ENCODE measurements around the gene CTNNA1. TPM values are rescaled to one million over a fixed set of nuclear protein-coding genes. Genes with fewer than 3 reads are reported as not detected.
"Not testable (repeated sequence)": the region's sequence is repeated elsewhere in the genome, so short reads cannot be mapped to it uniquely, and the experiment has no call there.

The CTNNA1 gene
- total RNA-seq, 1 donor from 2014 or later = 598 TPM

GRCh38 chr5:138757061-138757776 lies 4.0 kb downstream of the CTNNA1 start:
- H3K27ac Mint-ChIP-seq (ENCODE audit: unreplicated experiment) = no peak overlapping the region
- TF ChIP-seq, protein P1, sequence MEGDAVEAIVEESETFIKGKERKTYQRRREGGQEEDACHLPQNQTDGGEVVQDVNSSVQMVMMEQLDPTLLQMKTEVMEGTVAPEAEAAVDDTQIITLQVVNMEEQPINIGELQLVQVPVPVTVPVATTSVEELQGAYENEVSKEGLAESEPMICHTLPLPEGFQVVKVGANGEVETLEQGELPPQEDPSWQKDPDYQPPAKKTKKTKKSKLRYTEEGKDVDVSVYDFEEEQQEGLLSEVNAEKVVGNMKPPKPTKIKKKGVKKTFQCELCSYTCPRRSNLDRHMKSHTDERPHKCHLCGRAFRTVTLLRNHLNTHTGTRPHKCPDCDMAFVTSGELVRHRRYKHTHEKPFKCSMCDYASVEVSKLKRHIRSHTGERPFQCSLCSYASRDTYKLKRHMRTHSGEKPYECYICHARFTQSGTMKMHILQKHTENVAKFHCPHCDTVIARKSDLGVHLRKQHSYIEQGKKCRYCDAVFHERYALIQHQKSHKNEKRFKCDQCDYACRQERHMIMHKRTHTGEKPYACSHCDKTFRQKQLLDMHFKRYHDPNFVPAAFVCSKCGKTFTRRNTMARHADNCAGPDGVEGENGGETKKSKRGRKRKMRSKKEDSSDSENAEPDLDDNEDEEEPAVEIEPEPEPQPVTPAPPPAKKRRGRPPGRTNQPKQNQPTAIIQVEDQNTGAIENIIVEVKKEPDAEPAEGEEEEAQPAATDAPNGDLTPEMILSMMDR (IDR thresholded peaks at IDR 0.05; ENCODE audit: partially characterized antibody, unreplicated experiment) = no peak
- H3K27me3 Mint-ChIP-seq (ENCODE audit: unreplicated experiment) = peaks cover 8% of the 10 kb centered on the region
- H3K4me3 Mint-ChIP-seq (ENCODE audit: unreplicated experiment) = peak overlapping the region; percentile 47
- DNase-seq = no peak
- H3K9me3 Mint-ChIP-seq (ENCODE audit: unreplicated experiment) = peaks cover 25% of the 10 kb centered on the region
- peaks cover 27% of the 10 kb centered on the region for H3K36me3 Mint-ChIP-seq (ENCODE audit: unreplicated experiment)
- peaks cover 29% of the 10 kb centered on the region for H3K4me1 Mint-ChIP-seq (ENCODE audit: low read depth, unreplicated experiment)

DNA sequence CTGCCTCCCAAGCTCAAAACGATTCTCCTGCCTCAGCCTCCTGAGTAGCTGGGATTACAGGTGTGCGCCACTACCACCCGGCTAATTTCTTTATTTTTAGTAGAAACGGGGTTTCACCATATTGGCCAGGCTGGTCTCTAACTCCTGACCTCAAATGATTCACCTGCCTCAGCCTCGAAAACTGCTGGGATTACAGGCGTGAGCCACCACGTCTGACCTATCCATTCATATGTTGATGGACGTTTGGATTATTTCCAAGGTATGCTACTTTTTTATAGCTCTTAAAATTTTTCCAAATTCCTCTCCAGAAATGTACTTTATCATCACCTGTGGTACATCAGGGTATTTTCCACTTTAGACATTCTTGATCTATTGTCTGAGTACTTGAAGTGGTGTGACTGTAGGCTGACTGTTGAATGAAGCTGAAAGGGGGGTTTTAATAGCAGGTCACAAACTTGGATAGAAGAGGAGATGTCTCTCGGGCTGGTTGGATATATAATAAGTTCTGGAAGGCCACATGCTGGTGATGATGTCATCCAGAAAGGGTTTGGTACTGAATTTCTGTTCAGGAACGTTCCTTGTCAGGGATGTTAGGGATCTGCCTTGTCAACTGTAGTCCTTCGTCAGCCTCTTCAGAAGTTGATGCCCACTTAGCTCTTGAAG lies 7.4 kb downstream of the CTNNA1 start:
- Mint-ChIP-seq H3K9me3 (ENCODE audit: unreplicated experiment) (peaks cover 12% of the 10 kb centered on the region), H3K36me3 (ENCODE audit: unreplicated experiment) (peaks cover 23% of the 10 kb centered on the region), H3K27ac (ENCODE audit: unreplicated experiment) (no peak overlapping the region), H3K4me3 (ENCODE audit: unreplicated experiment) (no peak overlapping the region), H3K4me1 (ENCODE audit: low read depth, unreplicated experiment) (peaks cover 26% of the 10 kb centered on the region), H3K27me3 (ENCODE audit: unreplicated experiment) (peaks cover 2% of the 10 kb centered on the region)
- TF ChIP-seq, protein P1 (IDR thresholded peaks at IDR 0.05; ENCODE audit: partially characterized antibody, unreplicated experiment) = no peak
- DNase-seq = no peak

- peaks cover 23% of the 10 kb centered on the region for H3K36me3 Mint-ChIP-seq (ENCODE audit: unreplicated experiment)
- H3K9me3 Mint-ChIP-seq (ENCODE audit: unreplicated experiment) = peaks cover 12% of the 10 kb centered on the region
- H3K4me3 Mint-ChIP-seq (ENCODE audit: unreplicated experiment); H3K27ac Mint-ChIP-seq (ENCODE audit: unreplicated experiment); DNase-seq; H3K27me3 Mint-ChIP-seq (ENCODE audit: unreplicated experiment): not testable (repeated sequence)
- H3K4me1 Mint-ChIP-seq (ENCODE audit: low read depth, unreplicated experiment) = peaks cover 29% of the 10 kb centered on the region
Measured at GRCh38 chr5:138761115-138761514, 7.9 kb downstream of the CTNNA1 start.

GRCh38 chr5:138761670-138762069 lies 8.4 kb downstream of the CTNNA1 start:
- DNase-seq; H3K27me3 Mint-ChIP-seq (ENCODE audit: unreplicated experiment); H3K4me3 Mint-ChIP-seq (ENCODE audit: unreplicated experiment); H3K27ac Mint-ChIP-seq (ENCODE audit: unreplicated experiment): not testable (repeated sequence)
- Mint-ChIP-seq H3K4me1 (ENCODE audit: low read depth, unreplicated experiment) (peaks cover 30% of the 10 kb centered on the region), H3K9me3 (ENCODE audit: unreplicated experiment) (peaks cover 11% of the 10 kb centered on the region), H3K36me3 (ENCODE audit: unreplicated experiment) (peaks cover 17% of the 10 kb centered on the region)

DNA sequence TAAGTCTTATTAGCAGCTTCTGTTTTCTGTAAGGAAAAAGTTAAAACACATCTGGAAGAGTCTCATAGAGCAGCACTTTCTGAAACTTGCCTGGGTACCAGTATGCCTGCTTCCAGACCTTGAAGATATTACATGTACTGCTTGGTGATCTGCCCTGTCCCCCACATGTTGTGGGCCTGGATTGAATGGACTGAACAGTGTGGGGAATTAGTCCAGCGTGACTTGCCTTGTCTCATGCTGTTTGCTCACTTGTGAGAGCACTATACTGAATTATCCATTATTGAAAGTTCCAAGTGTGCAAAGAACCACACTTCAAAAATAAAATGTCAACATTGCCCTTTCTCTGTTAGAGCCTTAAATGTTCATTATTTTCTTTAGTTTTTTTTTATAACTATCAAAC lies 8.9 kb downstream of the CTNNA1 start:
- peaks cover 28% of the 10 kb centered on the region for H3K4me1 Mint-ChIP-seq (ENCODE audit: low read depth, unreplicated experiment)

More for the DNA sequence above, 8.9 kb downstream of the CTNNA1 start:
- H3K36me3 Mint-ChIP-seq (ENCODE audit: unreplicated experiment) = peaks cover 16% of the 10 kb centered on the region
- H3K4me3 Mint-ChIP-seq (ENCODE audit: unreplicated experiment) = peak overlapping the region; percentile 35
- no peak for DNase-seq
- peaks cover under 1% of the 10 kb centered on the region for H3K27me3 Mint-ChIP-seq (ENCODE audit: unreplicated experiment)
- peaks cover 10% of the 10 kb centered on the region for H3K9me3 Mint-ChIP-seq (ENCODE audit: unreplicated experiment)
- TF ChIP-seq, protein P1 (IDR thresholded peaks at IDR 0.05; ENCODE audit: partially characterized antibody, unreplicated experiment) = no peak
- no peak overlapping the region for H3K27ac Mint-ChIP-seq (ENCODE audit: unreplicated experiment)
